ENCODE results near the gene AQP6.

AQP6 gene, protein sequence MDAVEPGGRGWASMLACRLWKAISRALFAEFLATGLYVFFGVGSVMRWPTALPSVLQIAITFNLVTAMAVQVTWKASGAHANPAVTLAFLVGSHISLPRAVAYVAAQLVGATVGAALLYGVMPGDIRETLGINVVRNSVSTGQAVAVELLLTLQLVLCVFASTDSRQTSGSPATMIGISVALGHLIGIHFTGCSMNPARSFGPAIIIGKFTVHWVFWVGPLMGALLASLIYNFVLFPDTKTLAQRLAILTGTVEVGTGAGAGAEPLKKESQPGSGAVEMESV

DNA sequence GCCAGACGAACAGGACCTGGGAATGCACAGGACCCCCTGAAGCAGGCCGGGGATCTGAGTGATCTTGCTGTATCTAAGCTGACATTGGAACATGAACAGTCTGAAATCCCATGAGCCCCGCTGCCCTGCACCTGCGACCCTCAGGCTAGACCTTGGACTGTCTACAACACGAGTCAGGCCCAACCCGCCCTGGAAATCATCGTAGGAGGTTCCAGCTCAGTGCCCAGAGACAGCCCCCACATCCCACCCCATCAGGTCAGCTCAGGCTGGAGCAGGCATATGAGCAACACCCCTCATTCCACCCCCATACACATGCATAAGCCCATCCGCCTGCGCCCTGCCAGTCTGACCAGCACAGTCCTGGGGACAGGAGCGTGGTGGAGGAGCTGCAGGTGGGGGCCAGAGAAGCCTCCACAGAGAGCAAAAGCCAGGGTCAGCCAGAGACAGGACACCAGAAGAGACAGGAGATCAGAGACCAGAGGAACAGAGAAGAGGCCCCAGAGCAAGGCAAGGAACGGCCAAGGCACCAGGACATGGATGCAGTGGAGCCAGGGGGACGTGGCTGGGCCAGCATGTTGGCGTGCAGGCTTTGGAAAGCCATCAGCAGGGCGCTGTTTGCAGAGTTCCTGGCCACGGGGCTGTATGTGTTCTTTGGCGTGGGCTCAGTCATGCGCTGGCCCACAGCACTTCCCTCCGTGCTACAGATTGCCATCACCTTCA, at the start of gene AQP6:
AQP6 (plus strand) TSS at position 307 of the 720 bp plus-strand sequence; CDS start at position 534, 227 bp downstream.
- Histone ChIP-seq H3K4me3 (ENCODE audit: insufficient read length, low read depth) (no peak within 1 kb of the TSS), H3K9ac (ENCODE audit: insufficient read length, low read depth) (no peak within 1 kb of the TSS), H3K27me3 (ENCODE audit: insufficient read depth, insufficient read length) (peaks cover 28% of the 10 kb centered on the region), H3K36me3 (ENCODE audit: insufficient read depth, insufficient read length, low read length) (no peaks in the 10 kb centered on the region), H3K9me3 (ENCODE audit: insufficient read depth, low read length) (no peaks in the 10 kb centered on the region), H3K4me1 (ENCODE audit: insufficient read depth, insufficient read length) (peaks cover 21% of the 10 kb centered on the region)
- no peak for DNase-seq (ENCODE audit: low read depth, low spot score)
- TF ChIP-seq SUZ12 (IDR thresholded peaks at IDR 0.05; ENCODE audit: extremely low read depth, insufficient read depth, insufficient read length) (no peak), ZNF274 (IDR thresholded peaks at IDR 0.05; ENCODE audit: low read depth, low read length) (no peak), YY1 (IDR thresholded peaks at IDR 0.05; ENCODE audit: insufficient read depth, insufficient read length) (no peak)

DNA sequence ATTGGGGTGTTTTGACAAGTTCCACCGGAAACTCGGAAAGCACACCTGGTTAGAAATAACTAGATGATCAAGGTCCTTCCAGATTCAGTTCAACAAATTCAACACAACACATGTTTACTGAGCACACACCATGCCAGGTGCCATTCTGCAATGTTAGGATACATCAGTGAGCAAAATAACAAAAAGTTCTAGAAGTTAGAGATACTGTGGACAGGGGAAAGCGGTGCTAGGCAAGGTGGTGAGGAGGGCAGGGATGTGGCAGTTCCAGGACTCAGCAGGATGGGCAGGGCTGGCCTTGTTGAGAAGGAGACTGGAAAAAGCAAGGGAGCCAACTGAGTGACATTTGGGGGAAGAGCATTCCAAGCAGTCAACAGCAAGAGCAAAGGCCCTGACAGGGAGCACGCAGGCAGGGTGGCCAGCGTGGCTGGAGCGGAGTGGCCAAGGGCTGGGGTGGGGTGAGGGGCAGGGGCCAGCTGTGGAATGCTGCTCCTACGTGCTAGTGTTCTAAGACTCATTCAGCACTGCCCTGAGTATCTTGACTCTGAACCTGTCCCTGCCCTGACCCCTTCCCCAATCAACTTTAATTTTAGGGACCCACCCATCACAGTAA, 49.6 kb upstream of the AQP6 start:
- no peaks in the 10 kb centered on the region for H3K9me3 ChIP-seq (ENCODE audit: insufficient read depth, low read length)
- H3K36me3 ChIP-seq (ENCODE audit: insufficient read depth, insufficient read length, low read length), result no peaks in the 10 kb centered on the region
- H3K27me3 ChIP-seq (ENCODE audit: insufficient read depth, insufficient read length), result peaks cover 4% of the 10 kb centered on the region
- no peak for DNase-seq (ENCODE audit: low read depth, low spot score)
- no peak overlapping the region for H3K9ac ChIP-seq (ENCODE audit: insufficient read length, low read depth)
- no peaks in the 10 kb centered on the region for H3K4me1 ChIP-seq (ENCODE audit: insufficient read depth, insufficient read length)
- H3K4me3 ChIP-seq (ENCODE audit: insufficient read length, low read depth), result no peak overlapping the region
- TF ChIP-seq SUZ12 (IDR thresholded peaks at IDR 0.05; ENCODE audit: extremely low read depth, insufficient read depth, insufficient read length) (no peak), YY1 (IDR thresholded peaks at IDR 0.05; ENCODE audit: insufficient read depth, insufficient read length) (no peak), ZNF274 (IDR thresholded peaks at IDR 0.05; ENCODE audit: low read depth, low read length) (no peak)

DNA sequence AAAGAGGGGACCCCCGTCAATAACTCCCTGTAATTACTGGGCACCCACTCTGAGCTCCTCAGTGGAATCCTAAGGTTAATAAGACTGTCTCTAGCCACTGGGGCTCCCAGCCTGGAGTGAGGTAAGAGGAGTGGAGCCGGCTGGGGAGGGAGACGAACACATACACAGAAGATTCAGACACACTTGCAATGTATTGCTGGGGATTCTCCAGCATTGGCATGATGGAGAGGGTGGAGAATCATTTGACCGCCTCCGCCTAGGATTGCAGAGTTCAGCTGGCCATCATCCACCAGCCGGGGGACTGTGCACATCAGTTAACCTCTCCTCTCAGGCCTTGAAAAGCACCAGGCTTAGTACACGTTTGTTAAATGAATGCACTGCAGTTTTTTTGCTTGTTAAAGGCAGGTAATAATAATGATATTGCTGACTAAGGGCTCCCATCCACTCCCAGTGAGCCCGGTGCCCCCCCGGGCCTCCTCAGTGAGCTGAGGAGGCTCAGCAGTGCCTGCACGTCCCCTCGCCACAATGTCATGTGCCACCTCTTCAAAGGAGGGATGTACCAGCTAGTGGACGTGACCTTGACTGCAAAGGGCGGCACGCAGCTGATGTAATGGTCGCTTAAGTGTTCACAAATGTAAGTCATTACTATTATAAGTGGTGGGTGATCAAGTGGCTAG, 48.7 kb upstream of the AQP6 start:
- H3K4me1 ChIP-seq (ENCODE audit: insufficient read depth, insufficient read length), result no peaks in the 10 kb centered on the region
- no peaks in the 10 kb centered on the region for H3K9me3 ChIP-seq (ENCODE audit: insufficient read depth, low read length)
- no peak for DNase-seq (ENCODE audit: low read depth, low spot score)
- H3K36me3 ChIP-seq (ENCODE audit: insufficient read depth, insufficient read length, low read length), result no peaks in the 10 kb centered on the region
- peaks cover 4% of the 10 kb centered on the region for H3K27me3 ChIP-seq (ENCODE audit: insufficient read depth, insufficient read length)
- TF ChIP-seq YY1 (IDR thresholded peaks at IDR 0.05; ENCODE audit: insufficient read depth, insufficient read length) (no peak), SUZ12 (IDR thresholded peaks at IDR 0.05; ENCODE audit: extremely low read depth, insufficient read depth, insufficient read length) (no peak), ZNF274 (IDR thresholded peaks at IDR 0.05; ENCODE audit: low read depth, low read length) (no peak)
- H3K4me3 ChIP-seq (ENCODE audit: insufficient read length, low read depth), result no peak overlapping the region
- no peak overlapping the region for H3K9ac ChIP-seq (ENCODE audit: insufficient read length, low read depth)

DNA sequence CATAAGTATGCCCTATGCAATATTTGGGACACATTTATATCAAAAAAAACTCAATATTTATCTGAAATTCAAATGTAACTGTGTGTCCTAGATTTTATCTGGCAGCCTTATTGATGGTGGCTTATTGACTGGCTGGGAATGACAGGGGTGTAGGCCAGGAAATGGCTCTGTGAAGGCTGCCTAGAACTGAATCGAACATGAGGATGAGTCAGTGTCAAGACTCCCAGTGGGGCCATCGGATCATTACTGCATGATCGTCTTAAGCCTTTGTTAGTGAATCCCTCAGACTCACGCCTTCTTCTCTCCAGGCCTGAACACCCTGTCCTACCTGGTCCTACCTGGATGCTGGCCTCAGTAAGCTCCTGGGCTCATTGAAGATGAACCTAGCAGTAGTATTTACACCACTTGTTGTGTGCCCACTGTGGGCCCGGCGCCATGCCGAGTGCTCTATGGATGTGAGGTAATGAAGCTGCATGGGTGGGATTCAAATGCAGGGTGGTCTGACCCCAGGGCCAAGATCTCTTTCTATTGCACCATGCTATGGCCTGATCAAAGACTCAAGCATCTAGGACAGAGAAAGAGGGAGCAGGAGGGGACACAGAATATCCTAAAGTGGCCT, 48.0 kb upstream of the AQP6 start:
- Histone ChIP-seq H3K4me1 (ENCODE audit: insufficient read depth, insufficient read length) (no peaks in the 10 kb centered on the region), H3K27me3 (ENCODE audit: insufficient read depth, insufficient read length) (peaks cover 4% of the 10 kb centered on the region), H3K36me3 (ENCODE audit: insufficient read depth, insufficient read length, low read length) (no peaks in the 10 kb centered on the region), H3K9me3 (ENCODE audit: insufficient read depth, low read length) (no peaks in the 10 kb centered on the region), H3K9ac (ENCODE audit: insufficient read length, low read depth) (no peak overlapping the region), H3K4me3 (ENCODE audit: insufficient read length, low read depth) (no peak overlapping the region)
- DNase-seq (ENCODE audit: low read depth, low spot score), result no peak
- no peak for TF ChIP-seq SUZ12 (IDR thresholded peaks at IDR 0.05; ENCODE audit: extremely low read depth, insufficient read depth, insufficient read length)
- no peak for TF ChIP-seq YY1 (IDR thresholded peaks at IDR 0.05; ENCODE audit: insufficient read depth, insufficient read length)
- TF ChIP-seq ZNF274 (IDR thresholded peaks at IDR 0.05; ENCODE audit: low read depth, low read length), result no peak

DNA sequence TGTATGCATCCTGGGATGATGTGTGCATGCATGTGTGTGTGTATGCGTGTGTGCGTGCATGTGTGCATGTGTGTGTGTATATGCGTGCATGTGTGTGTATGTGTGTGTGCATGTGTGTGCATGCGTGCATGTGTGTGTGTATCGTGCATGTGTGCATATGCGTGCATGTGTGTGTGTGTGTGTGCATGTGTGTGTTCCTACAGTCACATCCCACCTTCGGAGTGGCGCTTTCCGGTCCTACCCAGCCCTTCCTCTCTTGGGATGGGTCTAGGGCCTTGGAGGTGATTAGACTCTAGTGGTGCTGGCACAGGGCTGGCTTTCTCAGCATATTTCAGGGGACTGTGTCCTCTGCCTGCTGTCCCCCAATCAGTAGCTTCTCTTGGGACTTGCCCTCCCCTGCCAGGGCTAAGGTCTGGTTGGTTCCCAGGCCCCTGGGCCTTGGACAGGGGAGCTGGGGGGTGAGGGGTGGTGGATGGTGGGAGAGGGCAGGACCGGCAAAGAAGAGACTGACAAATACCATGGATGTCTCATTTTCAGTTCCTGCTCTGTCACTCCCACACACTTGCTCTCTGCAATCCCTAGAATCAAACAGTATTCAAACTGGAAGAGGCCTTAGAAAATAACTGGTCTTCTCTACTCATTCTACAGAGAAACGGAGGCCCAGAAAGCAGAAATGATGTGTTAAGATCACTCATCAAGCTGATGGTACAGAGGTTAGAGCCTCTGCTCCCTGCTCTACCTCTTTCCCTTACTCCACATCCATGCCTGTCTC, 47.1 kb upstream of the AQP6 start:
- no peak overlapping the region for H3K9ac ChIP-seq (ENCODE audit: insufficient read length, low read depth)
- H3K36me3 ChIP-seq (ENCODE audit: insufficient read depth, insufficient read length, low read length), result no peaks in the 10 kb centered on the region
- H3K27me3 ChIP-seq (ENCODE audit: insufficient read depth, insufficient read length), result peaks cover 4% of the 10 kb centered on the region
- no peaks in the 10 kb centered on the region for H3K4me1 ChIP-seq (ENCODE audit: insufficient read depth, insufficient read length)
- H3K4me3 ChIP-seq (ENCODE audit: insufficient read length, low read depth), result no peak overlapping the region
- no peaks in the 10 kb centered on the region for H3K9me3 ChIP-seq (ENCODE audit: insufficient read depth, low read length)
- no peak for TF ChIP-seq YY1 (IDR thresholded peaks at IDR 0.05; ENCODE audit: insufficient read depth, insufficient read length)
- no peak for TF ChIP-seq SUZ12 (IDR thresholded peaks at IDR 0.05; ENCODE audit: extremely low read depth, insufficient read depth, insufficient read length)
- TF ChIP-seq ZNF274 (IDR thresholded peaks at IDR 0.05; ENCODE audit: low read depth, low read length), result no peak
- no peak for DNase-seq (ENCODE audit: low read depth, low spot score)

DNA sequence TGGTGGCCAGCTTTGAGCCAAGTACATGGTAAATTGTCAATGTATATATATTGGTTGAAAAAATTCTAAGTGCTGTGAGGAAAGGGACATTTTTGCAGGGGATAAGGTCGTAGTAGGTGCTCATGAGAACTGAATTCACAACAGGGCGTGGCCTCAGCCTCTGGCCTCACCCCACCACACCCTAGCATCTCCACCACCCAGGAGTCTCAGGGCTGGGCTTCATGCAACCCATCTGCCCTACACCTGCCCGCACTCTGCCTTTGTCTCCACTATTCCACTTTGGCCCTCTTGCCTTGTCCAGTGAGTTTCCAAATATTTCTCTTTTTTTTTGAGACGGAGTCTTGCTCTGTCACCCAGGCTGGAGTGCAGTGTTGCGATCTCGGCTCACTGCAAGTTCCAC, 44.3 kb upstream of the AQP6 start:
- Histone ChIP-seq H3K9ac (ENCODE audit: insufficient read length, low read depth) (no peak overlapping the region), H3K27me3 (ENCODE audit: insufficient read depth, insufficient read length) (no peaks in the 10 kb centered on the region), H3K36me3 (ENCODE audit: insufficient read depth, insufficient read length, low read length) (no peaks in the 10 kb centered on the region), H3K4me3 (ENCODE audit: insufficient read length, low read depth) (no peak overlapping the region), H3K9me3 (ENCODE audit: insufficient read depth, low read length) (no peaks in the 10 kb centered on the region), H3K4me1 (ENCODE audit: insufficient read depth, insufficient read length) (no peaks in the 10 kb centered on the region)
- TF ChIP-seq ZNF274 (IDR thresholded peaks at IDR 0.05; ENCODE audit: low read depth, low read length) (no peak), SUZ12 (IDR thresholded peaks at IDR 0.05; ENCODE audit: extremely low read depth, insufficient read depth, insufficient read length) (no peak), YY1 (IDR thresholded peaks at IDR 0.05; ENCODE audit: insufficient read depth, insufficient read length) (no peak)
- DNase-seq (ENCODE audit: low read depth, low spot score), result no peak
